ENCODE measurements around the gene VWA8. TPM values are rescaled to one million over a fixed set of nuclear protein-coding genes. Genes with fewer than 3 reads are reported as not detected.
"Not testable (repeated sequence)": the region's sequence is repeated elsewhere in the genome, so short reads cannot be mapped to it uniquely, and the experiment has no call there.

VWA8 gene
- total RNA-seq, 1 donor from 2014 or later, result 26.4 TPM

GRCh38 chr13:41915081-41915480 lies 45.8 kb downstream of the VWA8 start:
- Mint-ChIP-seq H3K27me3 (ENCODE audit: insufficient read depth) (no peaks in the 10 kb centered on the region), H3K27ac (no peak overlapping the region), H3K4me1 (ENCODE audit: low read depth) (peaks cover 58% of the 10 kb centered on the region), H3K9me3 (no peaks in the 10 kb centered on the region), H3K36me3 (ENCODE audit: low read depth) (peaks cover 16% of the 10 kb centered on the region), H3K4me3 (no peak overlapping the region)
- intact Hi-C loops (cut with micrococcal nuclease), result loop anchor here (5.0 to 10.0 kb wide), 2 partner anchors 363 to 480 kb away; no protein-coding TSS in a partner anchor
- no peak for DNase-seq (ENCODE audit: low spot score)

- H3K4me1 Mint-ChIP-seq (ENCODE audit: low read depth), result peaks cover 56% of the 10 kb centered on the region
- peaks cover 20% of the 10 kb centered on the region for H3K36me3 Mint-ChIP-seq (ENCODE audit: low read depth)
- intact Hi-C loops (cut with micrococcal nuclease), result loop anchor here (10.0 kb wide), 1 partner anchor 480 kb away; no protein-coding TSS in a partner anchor
- no peaks in the 10 kb centered on the region for H3K9me3 Mint-ChIP-seq
- H3K4me3 Mint-ChIP-seq, result no peak overlapping the region
- H3K27ac Mint-ChIP-seq, result no peak overlapping the region
- no peaks in the 10 kb centered on the region for H3K27me3 Mint-ChIP-seq (ENCODE audit: insufficient read depth)
- no peak for DNase-seq (ENCODE audit: low spot score)
Observed at GRCh38 chr13:41914552-41914951, 46.4 kb downstream of the VWA8 start.

- intact Hi-C loops (cut with micrococcal nuclease), result loop anchor here (5.0 kb wide), 1 partner anchor 303 kb away; no protein-coding TSS in a partner anchor
- Mint-ChIP-seq H3K9me3 (no peaks in the 10 kb centered on the region), H3K4me3 (no peak overlapping the region), H3K27ac (no peak overlapping the region), H3K27me3 (ENCODE audit: insufficient read depth) (no peaks in the 10 kb centered on the region), H3K4me1 (ENCODE audit: low read depth) (peaks cover 18% of the 10 kb centered on the region), H3K36me3 (ENCODE audit: low read depth) (peaks cover 23% of the 10 kb centered on the region)
- DNase-seq (ENCODE audit: low spot score), result no peak
Observed at GRCh38 chr13:41909506-41909905, 51.4 kb downstream of the VWA8 start.

GRCh38 chr13:41905600-41906254 lies 55.2 kb downstream of the VWA8 start:
- intact Hi-C loops (cut with micrococcal nuclease), result loop anchor here (1.0 to 5.0 kb wide), 3 partner anchors 55 to 307 kb away; partner anchors contain the start of gene VWA8
- no peak for DNase-seq (ENCODE audit: low spot score)
- Mint-ChIP-seq H3K4me3 (no peak overlapping the region), H3K27ac (no peak overlapping the region), H3K36me3 (ENCODE audit: low read depth) (peaks cover 15% of the 10 kb centered on the region), H3K9me3 (no peaks in the 10 kb centered on the region), H3K27me3 (ENCODE audit: insufficient read depth) (no peaks in the 10 kb centered on the region), H3K4me1 (ENCODE audit: low read depth) (peaks cover 14% of the 10 kb centered on the region)

- no peak for DNase-seq (ENCODE audit: low spot score)
- no peaks in the 10 kb centered on the region for H3K9me3 Mint-ChIP-seq
- H3K27me3 Mint-ChIP-seq (ENCODE audit: insufficient read depth), result no peaks in the 10 kb centered on the region
- intact Hi-C loops (cut with micrococcal nuclease), result loop anchor here (2.0 to 5.0 kb wide), 2 partner anchors 16 to 234 kb away; no protein-coding TSS in a partner anchor
- no peak overlapping the region for H3K27ac Mint-ChIP-seq
- H3K36me3 Mint-ChIP-seq (ENCODE audit: low read depth), result peaks cover 2% of the 10 kb centered on the region
- peaks cover 15% of the 10 kb centered on the region for H3K4me1 Mint-ChIP-seq (ENCODE audit: low read depth)
- H3K4me3 Mint-ChIP-seq, result no peak overlapping the region
Observed at GRCh38 chr13:41900918-41901317, 60.0 kb downstream of the VWA8 start.

- H3K4me1 Mint-ChIP-seq (ENCODE audit: low read depth); H3K27ac Mint-ChIP-seq; H3K36me3 Mint-ChIP-seq (ENCODE audit: low read depth); H3K4me3 Mint-ChIP-seq; intact Hi-C loops (cut with micrococcal nuclease); DNase-seq (ENCODE audit: low spot score); H3K9me3 Mint-ChIP-seq; H3K27me3 Mint-ChIP-seq (ENCODE audit: insufficient read depth): not testable (repeated sequence)
Observed at GRCh38 chr13:41898411-41898810, 62.5 kb downstream of the VWA8 start.

GRCh38 chr13:41897126-41897525 lies 63.8 kb downstream of the VWA8 start:
- H3K36me3 Mint-ChIP-seq (ENCODE audit: low read depth), result peaks cover 1% of the 10 kb centered on the region
- DNase-seq (ENCODE audit: low spot score), result no peak
- H3K4me1 Mint-ChIP-seq (ENCODE audit: low read depth), result peaks cover 10% of the 10 kb centered on the region
- intact Hi-C loops (cut with micrococcal nuclease), result no loop called here
- no peak overlapping the region for H3K27ac Mint-ChIP-seq
- no peaks in the 10 kb centered on the region for H3K27me3 Mint-ChIP-seq (ENCODE audit: insufficient read depth)
- H3K4me3 Mint-ChIP-seq, result no peak overlapping the region
- no peaks in the 10 kb centered on the region for H3K9me3 Mint-ChIP-seq

GRCh38 chr13:41895478-41895877 lies 65.4 kb downstream of the VWA8 start:
- no peak for DNase-seq (ENCODE audit: low spot score)
- H3K9me3 Mint-ChIP-seq, result no peaks in the 10 kb centered on the region
- peaks cover 3% of the 10 kb centered on the region for H3K36me3 Mint-ChIP-seq (ENCODE audit: low read depth)
- H3K4me3 Mint-ChIP-seq, result no peak overlapping the region
- H3K27ac Mint-ChIP-seq, result no peak overlapping the region
- no peaks in the 10 kb centered on the region for H3K27me3 Mint-ChIP-seq (ENCODE audit: insufficient read depth)
- no peaks in the 10 kb centered on the region for H3K4me1 Mint-ChIP-seq (ENCODE audit: low read depth)
- intact Hi-C loops (cut with micrococcal nuclease), result no loop called here

- Mint-ChIP-seq H3K9me3 (no peaks in the 10 kb centered on the region), H3K27me3 (ENCODE audit: insufficient read depth) (no peaks in the 10 kb centered on the region), H3K27ac (no peak overlapping the region), H3K4me1 (ENCODE audit: low read depth) (no peaks in the 10 kb centered on the region), H3K36me3 (ENCODE audit: low read depth) (peaks cover 8% of the 10 kb centered on the region), H3K4me3 (no peak overlapping the region)
- DNase-seq (ENCODE audit: low spot score), result no peak
- intact Hi-C loops (cut with micrococcal nuclease), result no loop called here
Observed at GRCh38 chr13:41891119-41891518, 69.8 kb downstream of the VWA8 start.

GRCh38 chr13:41883147-41883546 lies 77.8 kb downstream of the VWA8 start:
- Mint-ChIP-seq H3K9me3 (peaks cover 5% of the 10 kb centered on the region), H3K27ac (no peak overlapping the region), H3K4me1 (ENCODE audit: low read depth) (no peaks in the 10 kb centered on the region), H3K36me3 (ENCODE audit: low read depth) (peaks cover 41% of the 10 kb centered on the region), H3K27me3 (ENCODE audit: insufficient read depth) (no peaks in the 10 kb centered on the region), H3K4me3 (no peak overlapping the region)
- intact Hi-C loops (cut with micrococcal nuclease), result no loop called here
- DNase-seq (ENCODE audit: low spot score), result no peak

GRCh38 chr13:41881890-41882289 lies 79.0 kb downstream of the VWA8 start:
- H3K27me3 Mint-ChIP-seq (ENCODE audit: insufficient read depth); H3K4me1 Mint-ChIP-seq (ENCODE audit: low read depth); H3K27ac Mint-ChIP-seq; intact Hi-C loops (cut with micrococcal nuclease); H3K9me3 Mint-ChIP-seq; H3K4me3 Mint-ChIP-seq; DNase-seq (ENCODE audit: low spot score): not testable (repeated sequence)
- H3K36me3 Mint-ChIP-seq (ENCODE audit: low read depth), result peaks cover 40% of the 10 kb centered on the region

- H3K36me3 Mint-ChIP-seq (ENCODE audit: low read depth), result peaks cover 36% of the 10 kb centered on the region
- no peak for DNase-seq (ENCODE audit: low spot score)
- no peaks in the 10 kb centered on the region for H3K4me1 Mint-ChIP-seq (ENCODE audit: low read depth)
- H3K27ac Mint-ChIP-seq, result no peak overlapping the region
- H3K4me3 Mint-ChIP-seq, result no peak overlapping the region
- H3K27me3 Mint-ChIP-seq (ENCODE audit: insufficient read depth), result no peaks in the 10 kb centered on the region
- H3K9me3 Mint-ChIP-seq, result peaks cover 5% of the 10 kb centered on the region
- intact Hi-C loops (cut with micrococcal nuclease), result no loop called here
Observed at GRCh38 chr13:41880966-41881365, 79.9 kb downstream of the VWA8 start.

GRCh38 chr13:41864658-41865057 lies 96.3 kb downstream of the VWA8 start:
- Mint-ChIP-seq H3K4me1 (ENCODE audit: low read depth) (peaks cover 17% of the 10 kb centered on the region), H3K9me3 (no peaks in the 10 kb centered on the region), H3K27me3 (ENCODE audit: insufficient read depth) (no peaks in the 10 kb centered on the region), H3K27ac (no peak overlapping the region), H3K36me3 (ENCODE audit: low read depth) (peaks cover 28% of the 10 kb centered on the region), H3K4me3 (no peak overlapping the region)
- no peak for DNase-seq (ENCODE audit: low spot score)
- intact Hi-C loops (cut with micrococcal nuclease), result no loop called here
